Measurements from ENCODE around the gene FAM81B.

DNA sequence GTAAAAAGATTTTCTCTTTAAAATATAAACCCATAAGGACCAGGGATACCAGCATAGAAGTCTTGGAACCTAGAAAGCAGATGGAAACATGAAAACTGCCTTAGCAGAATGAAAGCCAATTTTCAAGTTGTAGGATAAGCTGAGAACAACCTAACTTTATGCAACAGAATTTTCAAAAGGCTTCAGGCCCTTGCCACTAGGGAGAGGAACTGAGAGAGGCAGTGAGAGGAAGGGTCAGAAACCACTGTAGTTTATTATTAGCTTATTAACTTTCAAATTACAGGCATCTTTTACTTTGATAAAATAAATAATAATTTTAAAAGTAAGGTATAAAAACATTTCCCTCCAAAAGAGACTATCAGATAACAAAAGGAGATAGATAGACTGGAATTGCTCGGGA is 33.4 kb downstream of the FAM81B start:
- TF ChIP-seq EZH2 (IDR thresholded peaks at IDR 0.05) (no peak), EZH2phosphoT487 (IDR thresholded peaks at IDR 0.05) (no peak)
- TF ChIP-seq, protein P1, sequence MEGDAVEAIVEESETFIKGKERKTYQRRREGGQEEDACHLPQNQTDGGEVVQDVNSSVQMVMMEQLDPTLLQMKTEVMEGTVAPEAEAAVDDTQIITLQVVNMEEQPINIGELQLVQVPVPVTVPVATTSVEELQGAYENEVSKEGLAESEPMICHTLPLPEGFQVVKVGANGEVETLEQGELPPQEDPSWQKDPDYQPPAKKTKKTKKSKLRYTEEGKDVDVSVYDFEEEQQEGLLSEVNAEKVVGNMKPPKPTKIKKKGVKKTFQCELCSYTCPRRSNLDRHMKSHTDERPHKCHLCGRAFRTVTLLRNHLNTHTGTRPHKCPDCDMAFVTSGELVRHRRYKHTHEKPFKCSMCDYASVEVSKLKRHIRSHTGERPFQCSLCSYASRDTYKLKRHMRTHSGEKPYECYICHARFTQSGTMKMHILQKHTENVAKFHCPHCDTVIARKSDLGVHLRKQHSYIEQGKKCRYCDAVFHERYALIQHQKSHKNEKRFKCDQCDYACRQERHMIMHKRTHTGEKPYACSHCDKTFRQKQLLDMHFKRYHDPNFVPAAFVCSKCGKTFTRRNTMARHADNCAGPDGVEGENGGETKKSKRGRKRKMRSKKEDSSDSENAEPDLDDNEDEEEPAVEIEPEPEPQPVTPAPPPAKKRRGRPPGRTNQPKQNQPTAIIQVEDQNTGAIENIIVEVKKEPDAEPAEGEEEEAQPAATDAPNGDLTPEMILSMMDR (IDR thresholded peaks at IDR 0.05) = no peak

Measured in neural progenitor cell (in vitro differentiated cells).